ENCODE results near the gene OR2A5. TPM values are rescaled to one million over a fixed set of nuclear protein-coding genes. Genes with fewer than 3 reads are reported as not detected.

The OR2A5 gene
- total and polyA plus RNA-seq, 2 of the 8 experiments (the other 6 are each of a cell fraction or from before 2014, with no cell fraction given) = not detected

DNA sequence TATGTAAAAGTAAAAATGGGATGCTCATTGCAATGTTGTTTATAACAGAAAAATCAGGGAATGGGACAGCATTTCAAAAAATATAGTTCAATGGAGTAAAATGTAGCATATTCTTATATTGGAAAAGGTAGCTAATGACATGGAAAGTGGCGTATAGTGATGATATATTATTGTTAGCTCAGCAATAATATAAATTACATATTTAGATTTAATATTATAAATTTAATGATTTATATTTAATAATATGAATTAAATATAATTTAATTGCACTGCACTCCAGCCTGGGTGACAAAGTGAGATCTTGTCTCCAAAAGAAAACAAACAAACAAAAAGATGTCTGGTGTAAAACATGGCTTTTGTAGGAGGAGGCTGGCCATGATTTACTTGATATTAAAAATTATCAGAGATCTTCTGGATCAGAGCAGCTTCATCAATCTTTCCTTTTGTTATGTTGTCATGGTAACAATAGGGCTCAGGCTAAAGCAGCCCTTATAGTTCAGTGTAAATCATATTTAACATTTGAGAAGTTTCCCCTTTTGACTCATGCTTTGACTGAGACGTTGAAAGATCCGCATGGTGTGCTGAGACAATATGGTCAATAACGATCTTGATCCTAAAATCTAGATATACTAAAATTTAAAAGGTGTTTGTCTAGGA is 25.4 kb upstream of the OR2A5 start:
- Histone ChIP-seq H2BK15ac (ENCODE audit: low read length) (no peak overlapping the region), H4K5ac (ENCODE audit: insufficient read length, low read depth, low read length) (no peak overlapping the region), H2BK12ac (ENCODE audit: low read depth, low read length) (no peak overlapping the region), H2AK5ac (ENCODE audit: low read depth, low read length) (no peak overlapping the region), H3K9me3 (ENCODE audit: insufficient read depth in 2 of 2, low read depth in 1 of 2, low read length in 1 of 2) (no peaks in the 10 kb centered on the region), H3K36me3 (ENCODE audit: control insufficient read depth in 2 of 4, insufficient read depth in 4 of 4, low read length in 3 of 4) (no peaks in the 10 kb centered on the region), H2BK120ac (replicated peaks; ENCODE audit: low read depth, low read length) (no peak overlapping the region), H3K79me2 (ENCODE audit: control insufficient read depth in 1 of 2, insufficient read depth in 2 of 2, low read length in 2 of 2) (no peaks in the 10 kb centered on the region), H3K79me1 (ENCODE audit: low read depth, low read length) (no peaks in the 10 kb centered on the region), H4K91ac (replicated peaks; ENCODE audit: insufficient read length, low read length) (no peak overlapping the region), H3K56ac (replicated peaks; ENCODE audit: insufficient read length, low read depth, low read length) (no peak overlapping the region), H2BK5ac (ENCODE audit: low read depth, low read length) (no peak overlapping the region), H3K27me3 (replicated peaks in 1 of 4; ENCODE audit: control insufficient read depth in 3 of 4, extremely low read depth in 1 of 4, insufficient read depth in 3 of 4, low read length in 3 of 4) (no peaks in the 10 kb centered on the region), H2AFZ (ENCODE audit: low read length) (no peak overlapping the region), H3K14ac (ENCODE audit: insufficient read length) (no peak overlapping the region), H3K4ac (replicated peaks; ENCODE audit: insufficient read length, low read depth, low read length) (no peak overlapping the region), H4K20me1 (replicated peaks in 1 of 2; ENCODE audit: control insufficient read depth in 1 of 2, insufficient read depth in 2 of 2, low read length in 2 of 2) (no peaks in the 10 kb centered on the region), H4K8ac (ENCODE audit: extremely low read depth, insufficient read depth, low read length) (no peak overlapping the region), H3K4me1 (replicated peaks in 1 of 4; ENCODE audit: control insufficient read depth in 3 of 4, insufficient read depth in 4 of 4, low read length in 3 of 4) (no peaks in the 10 kb centered on the region; a peak in 1 of 7 replicates), H3K4me3 (ENCODE audit: extremely low read depth in 1 of 4, insufficient read depth in 2 of 4, low read depth in 3 of 4, low read length in 4 of 4) (no peak overlapping the region), H3K23me2 (ENCODE audit: low read depth, low read length) (no peaks in the 10 kb centered on the region), H2BK20ac (ENCODE audit: low read length) (no peak overlapping the region), H3K4me2 (ENCODE audit: insufficient read depth in 1 of 2, low read depth in 2 of 2, low read length in 2 of 2) (no peak overlapping the region), H3K18ac (ENCODE audit: extremely low read depth, low read length) (no peak overlapping the region), H3K27ac (ENCODE audit: low read depth, low read length) (no peak overlapping the region), H3K23ac (ENCODE audit: insufficient read length) (no peak overlapping the region), H3K9ac (replicated peaks in 1 of 4; ENCODE audit: extremely low read depth in 1 of 4, low read depth in 3 of 4, low read length in 3 of 4) (no peak overlapping the region)
- WGBS, 2 experiments (ENCODE audit: extremely low coverage in 1 of 2, insufficient coverage in 1 of 2, insufficient read length in 1 of 2, insufficient replicate concordance in 2 of 2, low coverage in 1 of 2, low lambda C conversion rate in 2 of 2, missing lambda C conversion rate in 1 of 2) = 92% methylated on average over 4 of the region's 4 CpGs; no CpG with 5 or more reads in 1 of the 2 experiments
- POLR2A ChIA-PET (ENCODE audit: partially characterized antibody) = no interaction called here
- FAIRE-seq (no peak), DNase-seq (ENCODE audit: low read depth in 1 of 2, low spot score in 2 of 2) (no peak)
- CTCF ChIA-PET (ENCODE audit: partially characterized antibody) = interaction anchor here (1.1 to 1.4 kb wide), 3 partner anchors 14 to 287 kb away, joined by 3 read pairs; no protein-coding TSS in a partner anchor
- no peak for TF ChIP-seq POLR2A (IDR thresholded peaks at IDR 0.05; ENCODE audit: control extremely low read depth in 1 of 2, low read depth in 2 of 2, low read length in 2 of 2)
- TF ChIP-seq EP300 (IDR thresholded peaks at IDR 0.05; ENCODE audit: borderline replicate concordance in 1 of 2, low read depth in 2 of 2, low read length in 2 of 2) = no peak
- TF ChIP-seq RBBP5 (IDR thresholded peaks at IDR 0.05; ENCODE audit: borderline replicate concordance, low read depth, low read length) = no peak
- no peak for TF ChIP-seq KDM1A (IDR thresholded peaks at IDR 0.05; ENCODE audit: borderline replicate concordance, low read length)
- no peak for TF ChIP-seq CBX5 (IDR thresholded peaks at IDR 0.05; ENCODE audit: low read depth, low read length)
- TF ChIP-seq RFX5 (IDR thresholded peaks at IDR 0.05; ENCODE audit: borderline replicate concordance, low read depth, low read length) = no peak
- no peak for TF ChIP-seq SAP30 (IDR thresholded peaks at IDR 0.05; ENCODE audit: insufficient read depth, insufficient replicate concordance, low read length)
- TF ChIP-seq SP2 (IDR thresholded peaks at IDR 0.05; ENCODE audit: low read length) = no peak
- TF ChIP-seq MAFK (IDR thresholded peaks at IDR 0.05; ENCODE audit: low read depth, low read length) = no peak
- no peak for TF ChIP-seq CHD1 (IDR thresholded peaks at IDR 0.05; ENCODE audit: low read depth, low read length)
- TF ChIP-seq ASH2L (IDR thresholded peaks at IDR 0.05; ENCODE audit: low read length) = no peak
- TF ChIP-seq POLR2AphosphoS5 (IDR thresholded peaks at IDR 0.05; ENCODE audit: low read depth, low read length) = no peak

All from H1 (cell line).